HCEC 1CT (cell line): ENCODE data around the gene MSI2.

Experiments
- DNase-seq: peaks from one replicate; pipeline ENCODE4 v3.0.0-alpha.2; 2017

Gene MSI2

DNA sequence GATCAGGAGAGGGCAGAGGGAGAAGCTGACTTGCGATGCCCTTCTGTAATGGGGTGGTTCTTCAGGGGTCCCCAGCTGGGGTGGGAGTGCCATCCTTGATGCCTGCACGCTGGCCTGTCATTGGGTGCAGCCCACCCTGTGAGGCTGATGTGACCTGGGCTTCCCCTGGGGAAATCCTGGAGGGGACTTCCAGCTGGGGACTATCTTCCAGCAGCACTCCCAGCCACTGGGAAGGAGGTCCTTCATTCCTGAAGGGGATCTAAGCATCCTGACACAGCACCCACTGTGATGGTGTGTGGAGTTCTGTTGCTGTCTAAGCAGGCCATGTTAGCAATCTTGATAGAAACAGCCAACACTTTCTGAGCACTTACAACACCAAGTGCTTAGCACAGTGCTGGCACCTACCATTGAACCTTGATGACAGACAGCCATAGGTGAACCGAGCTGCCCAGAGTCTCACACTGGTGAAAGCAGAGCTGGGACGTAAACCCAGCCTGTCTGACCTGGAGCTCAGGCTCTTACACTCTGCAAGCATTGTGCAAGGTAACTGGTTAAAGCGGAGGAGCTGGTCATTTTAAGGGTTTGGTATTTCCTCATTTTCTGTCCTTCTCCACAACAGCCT lies 277.5 kb downstream of the MSI2 start:
- no peak for DNase-seq

DNA sequence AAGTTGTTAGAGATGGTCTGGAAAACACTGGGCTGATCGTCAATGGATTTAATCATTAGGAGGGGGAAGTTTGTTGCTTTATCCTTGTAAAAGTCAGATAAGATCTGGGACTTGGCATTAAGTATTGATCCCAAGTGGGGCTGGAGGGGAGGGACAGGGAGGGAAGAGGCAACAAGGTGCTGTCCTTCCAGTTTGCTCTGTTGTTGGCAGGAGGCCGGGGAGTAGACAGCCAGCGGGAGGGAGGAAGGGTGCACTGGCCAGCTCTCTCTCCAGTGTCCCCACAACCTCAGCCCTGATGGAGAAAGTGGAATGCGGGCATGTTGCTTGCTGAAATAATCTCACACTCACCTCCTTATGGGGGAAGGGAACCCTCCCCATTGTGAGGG lies 278.5 kb downstream of the MSI2 start:
- no peak for DNase-seq

DNA sequence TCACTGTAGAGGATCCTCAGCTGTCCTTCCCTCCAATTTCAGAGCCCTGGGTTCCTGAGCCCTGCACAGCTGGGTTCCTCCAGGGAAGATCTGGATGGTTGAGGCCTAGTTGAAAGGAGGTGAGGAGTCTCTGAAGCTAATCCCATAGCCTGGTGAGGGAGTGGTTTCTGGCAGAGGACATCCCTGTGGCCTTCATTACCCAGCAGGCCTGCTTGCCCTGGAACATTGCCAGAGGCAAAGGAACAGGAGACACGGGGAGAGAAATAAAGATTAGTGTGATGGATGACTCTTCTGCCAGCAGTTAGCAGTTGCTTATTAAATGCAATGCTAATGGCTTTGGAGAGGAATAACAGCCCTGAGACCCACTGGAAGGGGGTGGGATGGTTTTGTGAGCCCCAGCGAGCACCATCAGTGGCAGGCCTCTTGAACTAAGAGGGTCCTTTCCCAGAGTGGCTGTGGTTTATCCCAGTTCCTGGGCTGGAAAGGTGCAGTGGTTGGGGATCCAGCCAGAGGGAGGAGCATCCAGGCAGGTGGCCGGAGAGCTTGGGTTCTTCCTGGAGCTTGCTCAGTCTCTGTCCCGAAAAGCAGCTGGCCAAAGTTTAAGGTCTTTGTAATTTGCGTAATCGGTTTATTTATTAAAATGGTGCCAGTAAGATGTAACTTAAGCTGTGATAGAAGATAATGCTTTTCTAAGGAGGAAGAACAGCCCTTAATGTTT lies 279.1 kb downstream of the MSI2 start:
- DNase-seq, result no peak

DNA sequence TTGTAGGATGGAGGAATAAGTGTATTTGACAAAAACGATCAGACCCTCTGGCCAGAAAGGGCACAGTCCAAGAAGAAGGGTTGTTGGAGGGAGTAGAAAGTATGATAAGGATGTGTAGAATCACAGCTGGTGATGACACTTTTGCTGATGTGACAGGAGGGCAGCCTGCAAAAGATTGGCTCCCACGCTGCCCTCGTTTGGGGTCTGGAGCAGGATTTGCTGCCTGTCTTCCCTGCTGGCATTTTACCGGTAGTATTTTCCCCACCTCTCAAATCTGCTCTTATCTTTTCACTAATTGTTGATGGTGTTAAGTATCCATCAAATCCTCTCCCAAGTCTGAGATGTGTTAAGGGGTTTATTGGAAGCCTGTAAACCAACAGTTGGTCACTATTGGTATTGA lies 280.0 kb downstream of the MSI2 start:
- no peak for DNase-seq

DNA sequence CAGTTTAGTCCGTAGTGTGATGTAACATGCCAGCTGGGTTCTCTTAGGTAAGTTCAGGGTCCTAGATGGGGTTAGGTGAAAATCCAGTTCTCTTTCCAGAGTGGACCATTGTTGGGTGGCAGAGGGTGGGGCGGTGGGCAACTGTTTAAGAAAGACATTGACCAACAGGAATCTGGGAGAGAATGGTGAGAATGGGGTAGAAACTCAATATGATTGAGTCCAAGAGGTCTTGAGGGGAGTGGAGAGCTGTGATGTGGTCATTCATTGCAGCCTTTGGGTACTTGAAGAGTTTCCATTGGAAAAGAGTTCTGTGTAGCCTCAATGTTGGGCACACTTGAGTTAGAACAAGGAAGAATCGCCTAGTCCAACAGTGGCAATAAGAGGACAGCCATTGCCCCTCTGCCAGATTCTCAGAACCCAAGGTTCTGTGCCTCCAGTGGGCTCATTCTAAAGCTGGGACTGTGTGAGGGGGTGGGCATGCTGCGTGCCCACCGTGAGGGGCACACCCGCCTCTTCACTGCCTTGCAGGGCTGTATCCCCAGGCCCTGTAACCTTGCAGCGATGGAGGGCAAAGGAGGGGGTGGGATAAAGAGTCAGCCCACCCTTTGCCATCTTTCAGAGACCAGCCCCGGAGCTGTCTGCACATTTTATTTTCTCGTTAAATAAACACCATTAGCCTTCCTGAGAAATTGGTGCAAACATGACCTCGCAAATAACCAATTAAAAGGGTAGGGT lies 280.6 kb downstream of the MSI2 start:
- DNase-seq, result no peak

DNA sequence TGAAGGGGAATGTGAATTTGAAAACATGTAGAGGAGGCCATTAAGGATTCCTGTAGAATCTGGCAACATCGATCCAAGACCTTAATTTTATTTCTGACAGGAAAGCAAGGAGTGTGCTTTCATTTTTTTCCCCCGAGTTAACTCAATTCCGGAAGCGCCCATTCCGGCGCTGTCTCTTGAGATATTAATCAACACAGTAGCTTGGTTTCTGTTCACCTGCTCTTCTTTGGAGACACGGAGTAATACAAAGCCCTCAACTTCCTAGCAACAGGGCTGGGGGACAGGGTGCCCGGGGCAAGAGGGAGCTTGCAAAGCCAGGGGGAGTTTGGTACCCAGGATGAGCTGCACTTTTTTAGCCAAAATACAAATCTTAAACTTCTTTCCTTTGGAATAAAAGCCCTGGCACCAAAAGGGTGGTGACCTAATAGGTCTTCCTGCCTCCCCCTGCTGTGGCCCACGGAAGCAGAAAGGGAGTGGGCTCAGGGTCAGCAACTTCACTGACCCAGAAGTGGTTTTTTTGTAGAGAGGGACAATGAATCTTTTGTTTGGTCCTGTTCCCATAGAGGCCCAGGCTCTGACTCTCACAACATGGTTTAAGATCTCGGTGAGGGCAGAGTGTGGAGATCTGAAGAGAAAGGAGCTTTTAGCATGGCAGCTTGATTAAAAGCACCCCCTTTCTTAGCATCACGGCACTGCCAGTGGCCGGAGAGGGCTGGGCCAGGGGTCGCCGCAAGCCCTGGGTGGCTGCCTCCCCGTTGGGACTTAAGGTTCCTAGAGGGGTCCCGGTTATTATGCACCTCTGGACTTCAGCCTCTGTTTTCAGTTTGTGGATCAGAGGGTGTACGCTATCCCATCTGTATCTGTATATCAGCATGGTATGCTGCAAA lies 281.4 kb downstream of the MSI2 start:
- no peak for DNase-seq

DNA sequence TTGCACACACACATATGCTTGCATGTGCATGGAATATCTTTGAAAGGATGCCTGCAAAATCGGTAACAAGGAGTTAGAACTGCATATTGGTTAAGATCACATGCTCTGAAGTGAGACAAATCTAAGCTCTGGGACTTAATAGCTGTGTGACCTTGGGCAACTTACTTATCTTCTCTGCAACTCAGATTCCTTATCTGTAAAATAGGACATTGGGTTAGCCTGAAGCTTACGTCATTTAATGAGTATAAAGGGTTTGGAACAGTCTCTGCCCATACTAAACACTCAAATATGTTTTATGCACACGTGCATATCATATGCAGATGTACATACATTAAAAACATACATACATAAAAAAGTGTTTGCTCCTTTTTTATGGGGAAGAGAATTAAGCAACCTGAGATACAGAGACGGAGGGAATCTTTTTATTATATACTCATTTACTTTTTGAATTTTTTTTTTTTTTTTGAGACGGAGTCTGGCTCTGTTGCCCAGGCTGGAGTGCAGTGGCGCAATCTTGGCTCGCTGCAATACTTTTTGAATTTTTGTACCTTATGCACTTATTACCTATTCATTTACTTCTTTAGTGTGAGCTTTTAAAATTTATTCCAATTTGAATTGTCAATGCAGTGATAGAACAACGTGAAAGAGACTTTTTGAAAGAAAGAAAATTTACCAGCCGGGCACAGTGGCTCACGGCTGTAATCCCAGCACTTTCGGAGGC lies 282.6 kb downstream of the MSI2 start:
- no peak for DNase-seq

DNA sequence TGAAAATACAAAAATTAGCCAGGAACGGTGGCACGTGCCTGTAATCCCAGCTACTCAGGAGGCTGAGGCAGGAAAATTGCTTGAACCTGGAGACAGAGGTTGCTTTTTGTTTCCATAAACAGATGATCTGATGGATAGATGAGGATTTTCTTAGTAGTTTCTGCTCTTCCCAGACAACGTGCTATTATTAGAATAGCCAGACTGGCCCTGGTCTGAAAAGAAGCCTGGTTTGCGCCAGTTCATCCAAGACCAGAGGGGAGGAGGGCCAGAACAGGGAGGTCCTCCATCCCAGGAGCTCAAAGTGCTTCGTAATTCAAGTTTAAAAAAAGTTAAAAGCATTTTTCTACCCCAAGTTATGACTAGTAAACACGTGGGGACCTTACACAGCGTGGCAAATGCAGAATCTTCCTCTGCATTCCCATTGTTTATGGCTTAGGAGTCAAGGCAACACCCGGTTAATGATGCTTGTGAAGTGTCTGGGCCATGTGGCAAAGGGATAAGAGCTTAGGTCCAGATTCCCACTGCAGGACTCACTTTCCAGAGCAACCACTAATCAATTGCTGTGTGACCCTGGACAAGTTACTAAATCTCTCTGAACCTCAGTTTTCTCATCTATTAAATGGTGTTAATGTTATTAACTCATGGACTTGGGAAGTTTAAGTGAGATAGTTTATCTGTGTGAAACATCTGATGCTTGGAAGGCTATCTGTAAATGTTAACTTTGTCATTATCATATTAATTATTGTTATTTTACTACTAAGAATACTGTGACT lies 283.4 kb downstream of the MSI2 start:
- DNase-seq, result no peak

DNA sequence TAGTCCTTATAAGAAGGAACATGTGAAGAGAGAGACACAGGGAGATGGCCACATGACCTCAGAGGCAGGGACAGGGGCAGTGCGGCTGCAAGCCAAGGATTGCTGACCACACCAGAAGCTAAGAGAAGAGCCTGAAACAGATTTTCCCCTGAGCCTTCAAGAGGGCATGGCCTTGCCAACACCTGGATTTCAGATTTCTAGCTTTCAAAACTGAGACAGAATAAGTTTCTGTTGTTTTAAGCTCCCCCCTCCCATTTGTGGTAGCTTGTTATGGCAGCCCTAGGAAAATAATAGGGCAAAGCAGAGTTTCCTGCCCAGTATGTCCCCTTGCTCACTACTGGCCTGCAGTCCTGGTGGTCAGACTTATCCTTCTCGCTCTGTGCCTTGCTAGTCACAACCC lies 284.3 kb downstream of the MSI2 start:
- no peak for DNase-seq

DNA sequence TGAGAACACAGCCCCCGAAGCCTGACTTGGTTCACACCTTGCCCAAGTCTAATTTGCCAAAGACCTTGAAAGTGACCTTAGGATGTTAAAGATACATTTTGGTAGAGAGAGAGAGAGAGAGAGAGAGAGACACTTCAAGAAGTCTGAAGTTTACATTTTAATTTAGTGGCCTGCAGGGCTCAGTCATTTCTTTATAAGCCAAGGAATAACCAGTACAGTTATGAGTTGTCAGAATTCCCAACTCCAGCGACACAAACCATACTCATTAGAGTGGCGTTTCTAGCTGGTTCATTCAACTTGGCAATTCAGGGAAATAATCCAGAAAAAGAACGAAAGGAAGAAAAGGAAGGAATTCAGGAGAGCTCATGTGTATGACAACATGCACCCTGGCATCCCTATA lies 284.7 kb downstream of the MSI2 start:
- DNase-seq, result no peak

DNA sequence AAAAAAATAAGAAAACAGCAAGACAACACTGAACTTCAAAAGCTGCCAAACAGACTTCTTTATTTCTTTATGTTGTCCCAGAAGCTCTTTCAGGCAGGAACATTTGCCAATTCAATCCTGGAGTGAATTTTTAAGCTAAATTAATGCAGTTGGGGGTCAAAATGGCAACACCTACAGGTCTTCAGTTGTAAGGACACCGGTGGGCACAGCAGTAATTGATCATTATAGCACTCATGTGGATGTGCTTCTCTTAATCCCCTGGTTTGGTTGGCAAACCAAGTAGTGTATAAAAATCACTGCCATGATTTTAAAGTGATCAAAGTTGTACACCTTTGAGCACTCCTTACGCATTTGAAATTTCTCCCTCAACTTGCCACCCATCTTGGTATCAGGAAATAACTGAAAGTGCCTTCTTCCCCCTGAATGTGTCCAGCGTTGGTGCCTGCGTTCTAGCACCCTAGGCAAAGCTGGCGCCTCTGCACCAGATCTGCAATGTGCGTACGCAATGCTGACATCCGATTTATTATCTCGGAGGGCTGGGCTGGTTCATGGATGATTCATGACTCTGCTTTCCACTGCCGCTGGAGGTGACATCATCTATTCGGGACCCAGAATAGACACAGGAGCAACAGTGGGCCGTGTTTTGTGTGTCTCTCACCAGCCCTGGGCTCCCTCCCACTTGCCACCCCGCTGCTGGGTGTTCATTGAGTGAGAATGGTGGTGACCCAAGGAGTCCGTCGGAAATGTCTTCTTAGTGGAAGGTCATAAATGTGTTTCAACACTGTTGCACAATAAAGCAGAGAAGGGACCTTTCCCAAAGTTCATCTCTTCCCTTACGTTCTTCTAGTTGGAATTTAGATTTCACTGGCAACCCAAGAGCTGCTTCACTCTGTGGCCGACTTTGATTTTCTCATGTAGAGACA lies 285.4 kb downstream of the MSI2 start:
- DNase-seq, result peak; percentile 52

DNA sequence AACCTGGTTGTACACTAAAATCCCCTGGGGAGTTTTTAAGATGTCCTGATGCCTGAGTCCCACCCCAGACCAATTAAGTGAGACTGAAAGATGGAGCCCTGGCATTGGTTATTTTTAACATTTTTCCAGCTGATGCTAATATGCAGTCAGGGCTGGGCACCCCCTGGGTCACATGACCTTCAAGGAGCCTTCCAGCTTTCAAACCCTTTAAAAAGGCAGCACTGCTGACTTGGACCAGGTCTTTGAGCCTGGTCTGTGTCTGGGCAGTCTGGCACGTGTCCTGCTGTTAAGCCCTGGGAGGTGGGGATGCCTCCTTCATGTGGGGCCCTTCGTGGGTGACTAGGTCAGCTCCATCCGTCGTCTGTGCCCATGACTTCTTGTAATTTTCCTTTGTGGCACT lies 286.2 kb downstream of the MSI2 start:
- no peak for DNase-seq

DNA sequence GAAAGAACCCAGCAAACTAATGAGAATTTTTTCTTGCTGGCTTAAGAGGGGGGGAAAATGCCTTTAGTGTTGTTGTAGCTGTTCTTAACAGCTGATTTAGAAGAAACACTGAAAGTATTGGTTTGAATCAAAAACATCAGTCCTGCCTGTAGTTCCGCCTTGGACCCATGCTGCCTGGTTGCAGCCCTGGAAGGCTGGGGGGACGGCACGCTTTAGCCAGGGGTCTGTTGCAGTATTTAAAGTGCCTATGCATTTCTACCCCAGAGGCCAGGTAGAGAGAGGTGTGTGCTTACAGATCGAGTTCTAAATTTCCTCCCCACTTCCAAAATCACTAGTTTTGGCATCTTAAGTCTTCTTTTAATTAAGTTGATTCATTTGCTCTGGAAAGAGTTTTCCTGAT lies 286.9 kb downstream of the MSI2 start:
- DNase-seq, result no peak

DNA sequence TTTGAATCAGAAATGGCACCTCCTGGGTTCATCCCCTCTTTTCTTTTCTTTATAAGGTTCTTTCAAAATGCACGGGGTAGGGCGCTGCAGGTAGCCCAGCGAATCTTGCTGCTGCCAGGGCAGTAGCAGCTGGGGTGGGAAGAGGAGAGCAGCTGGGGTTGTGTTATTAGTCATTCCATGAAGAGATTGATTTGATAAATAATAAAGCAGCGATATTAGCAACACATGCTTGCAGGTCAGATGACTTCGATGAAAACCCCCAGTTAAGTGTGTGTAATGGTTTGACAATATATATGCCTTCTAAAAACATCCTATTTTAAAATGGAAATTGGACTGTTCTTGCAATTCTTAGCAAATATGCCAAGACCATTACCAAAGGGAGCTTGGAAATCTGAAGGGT lies 288.1 kb downstream of the MSI2 start:
- no peak for DNase-seq

DNA sequence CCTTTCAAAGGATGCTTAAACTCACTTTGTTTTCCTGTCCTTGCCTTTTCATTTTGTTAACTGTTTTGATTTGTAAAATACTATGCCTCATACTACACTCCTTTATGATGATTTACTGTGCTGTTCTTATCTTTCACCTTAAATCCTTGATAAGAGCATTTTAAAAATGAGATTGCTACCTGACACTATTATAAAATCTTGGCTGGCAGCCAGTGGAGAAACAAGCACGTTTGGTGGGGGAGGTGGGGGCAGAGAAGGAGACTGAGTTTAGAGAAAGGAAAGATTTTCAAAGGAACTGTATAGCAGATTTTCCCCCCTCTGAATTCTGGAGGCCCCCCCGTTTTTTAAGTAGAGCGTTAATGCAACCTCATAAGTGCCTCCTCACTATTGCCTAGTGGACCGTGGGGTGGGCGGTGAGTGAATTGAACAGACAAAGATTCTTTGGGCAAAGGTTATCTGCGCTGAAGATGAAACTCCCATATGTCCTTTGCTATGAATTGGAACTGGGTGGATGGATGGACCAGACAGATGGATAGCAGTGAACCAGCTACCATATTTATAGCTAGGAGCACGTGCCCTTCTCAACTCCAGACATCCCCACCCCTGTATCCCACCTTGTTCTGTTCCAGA lies 288.6 kb downstream of the MSI2 start:
- no peak for DNase-seq

DNA sequence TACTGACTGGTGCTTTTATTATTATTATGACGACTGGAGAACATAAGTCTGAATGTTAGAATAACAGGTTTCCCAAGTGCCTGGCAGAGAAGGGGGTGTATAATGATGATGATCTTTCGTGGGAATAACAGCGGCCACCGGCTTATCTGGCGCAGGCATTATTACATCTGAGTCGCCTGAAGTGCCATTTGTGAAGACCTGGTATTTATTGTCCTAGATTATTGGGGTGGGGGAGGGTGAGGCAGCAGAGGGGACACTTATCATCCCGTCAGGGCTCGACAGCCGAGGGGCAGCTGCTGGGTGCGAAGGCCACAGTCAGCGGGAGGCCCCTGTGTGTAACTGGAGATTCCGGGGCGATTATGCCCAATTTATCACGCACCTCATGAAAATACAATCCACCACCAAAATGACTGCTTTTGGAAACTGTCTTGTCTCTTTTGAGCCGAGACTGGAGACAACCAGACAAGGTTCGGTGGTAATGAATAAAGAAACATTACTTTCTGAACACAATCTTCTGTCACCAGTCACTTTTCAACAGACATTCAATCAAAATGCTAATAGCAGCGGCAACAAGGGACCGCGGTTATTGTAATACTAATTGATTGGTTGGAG lies 289.5 kb downstream of the MSI2 start:
- no peak for DNase-seq

DNA sequence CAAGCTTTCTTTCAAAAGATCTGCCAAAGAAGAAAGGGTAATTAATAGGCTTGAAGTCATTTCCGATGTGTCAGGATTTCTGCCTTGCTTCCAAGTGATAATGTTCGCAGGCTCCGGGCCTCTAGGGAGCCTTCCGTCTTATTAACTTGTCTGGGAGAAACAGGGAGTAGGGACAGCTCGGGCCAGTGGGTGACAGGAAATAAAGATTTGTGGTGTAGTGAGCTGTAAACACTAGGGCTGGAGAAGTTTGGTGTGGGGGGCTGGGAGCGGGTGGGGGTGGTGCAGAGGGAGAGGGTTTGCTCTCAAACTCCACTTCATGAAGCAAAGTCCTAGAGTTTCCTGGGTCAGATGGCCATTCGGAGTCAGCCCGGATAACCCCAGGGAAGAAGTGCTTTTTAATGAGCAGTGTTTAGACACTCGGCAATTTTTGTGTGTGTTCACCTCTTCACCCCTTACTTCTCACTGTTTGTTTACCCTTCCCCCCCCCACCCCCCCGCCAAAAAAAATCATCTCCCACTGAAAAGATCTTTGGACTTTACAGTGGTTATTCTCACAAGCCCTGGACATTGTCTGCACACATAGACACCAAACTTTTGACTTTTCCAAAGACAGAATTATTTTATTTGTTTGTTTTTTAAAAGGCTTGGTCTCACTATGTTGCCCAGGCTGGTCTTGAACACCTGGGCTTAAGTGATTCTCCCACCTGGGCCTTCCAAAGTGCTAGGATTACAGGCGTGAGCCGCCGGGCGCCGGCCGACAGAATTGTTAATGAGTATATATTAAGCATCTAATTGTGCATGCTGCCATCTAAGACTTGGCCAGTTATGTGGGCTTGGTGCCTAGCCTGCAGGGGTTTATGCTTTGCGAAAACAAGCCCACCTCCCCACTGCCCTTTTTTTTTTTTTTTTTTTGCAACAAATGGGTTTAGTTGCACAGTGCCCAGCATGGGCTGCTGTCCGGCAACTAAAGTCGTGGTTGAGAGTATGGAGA lies 292.4 kb downstream of the MSI2 start:
- no peak for DNase-seq

DNA sequence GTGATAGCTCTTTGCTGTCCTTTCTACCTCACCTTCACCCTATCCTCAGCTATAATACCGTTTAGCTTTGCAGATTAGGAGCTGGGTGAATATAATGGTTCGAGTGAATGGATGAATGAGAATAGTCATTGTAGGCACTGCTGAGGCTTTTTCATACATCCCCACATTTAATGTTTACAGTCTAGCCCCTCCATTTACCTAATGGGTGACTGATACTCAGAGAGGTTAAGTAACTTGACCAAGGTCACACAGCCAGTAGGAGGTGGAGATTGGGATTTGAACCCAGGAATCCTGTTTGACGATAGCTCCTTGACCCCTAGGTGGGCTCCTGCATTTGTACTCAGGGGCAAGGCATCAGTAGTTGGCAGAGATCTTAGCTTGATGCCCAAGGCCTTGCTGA lies 293.1 kb downstream of the MSI2 start:
- DNase-seq, result no peak
